K562 (cell line): ENCODE measurements around the gene UGT1A6. TPM values are rescaled to one million over a fixed set of nuclear protein-coding genes. Genes with fewer than 3 reads are reported as not detected.

Experiments used
- ATAC-seq: fragments of 200-7000 bp; cut with Tn5 transposase; 3 replicates; pipeline ENCODE4 v1.9.1; 2020; ENCODE audit warnings: moderate library complexity
- BruUV-seq: library from RNA; stranded (reverse); fragments of 400-500 nt; replicated peaks from 2 replicates; lab custom pipeline; 2021; lab: Mats Ljungman, UMichigan
- CTCF ChIA-PET: fragments of 300-600 bp; formaldehyde crosslinking; extraction: SDS; loops from one replicate; lab custom pipeline; 2021; ENCODE audit warnings: low intra/inter-chr PET ratio; lab: Yijun Ruan, JAX
- POLR2A ChIA-PET: fragments of 300-600, 350-650 bp; sonication (Branson Sonifier 250); formaldehyde crosslinking; extraction: SDS; loops from one replicate; lab custom pipeline; 2021; ENCODE audit warnings: antibody characterized with exemption, inconsistent platforms; lab: Yijun Ruan, JAX
- DNase-seq, 4 experiments: peaks; one replicate each; pipeline versions ENCODE4 v3.0.0 to v3.0.0-alpha.2; 2011 to 2018; ENCODE audit warnings: low spot score in 3 of 4, mixed read lengths in 3 of 4; ENCODE audit errors: extremely low read depth in 1 of 4
- FAIRE-seq: peaks from 2 replicates; lab custom pipeline; 2011; peaks lifted over from hg19 to GRCh38; lab: Jason Lieb, UNC
- H2AFZ ChIP-seq: 2 replicates; pipeline ENCODE4 v1.6.0; 2011; ENCODE audit warnings: low read depth, low read length, control low read depth, inconsistent platforms
- H3K27ac ChIP-seq: fragments of 200-600 bp; 3 replicates; pipeline ENCODE4 v1.8.0; 2011; ENCODE audit warnings: low read depth, mild to moderate bottlenecking, control low read depth, inconsistent platforms, low read length, moderate library complexity, mixed read lengths; ENCODE audit errors: extremely low read depth
- H3K27me3 ChIP-seq, 2 experiments: fragments of 300-600 bp in 1 of 2; 2 replicates in 1 of 2; 3 replicates in 1 of 2; pipeline versions ENCODE4 v1.6.0 to v1.8.0; 2011; ENCODE audit warnings: inconsistent platforms in 2 of 2, low read length in 2 of 2, mild to moderate bottlenecking in 1 of 2, mixed read lengths in 1 of 2, moderate library complexity in 1 of 2; ENCODE audit not compliant: control insufficient read depth in 2 of 2, insufficient read depth in 2 of 2
- H3K36me3 ChIP-seq: fragments of 300-600 bp; 3 replicates; pipeline ENCODE4 v1.8.0; 2011; ENCODE audit warnings: mild to moderate bottlenecking, low read length, inconsistent platforms; ENCODE audit not compliant: control insufficient read depth, insufficient read depth
- H3K4me1 ChIP-seq, 2 experiments: fragments of 200-600 bp in 1 of 2; replicated peaks in 1 of 2; 2 replicates in 1 of 2; 3 replicates in 1 of 2; pipeline versions ENCODE4 v1.5.1 to v1.8.0; 2011; ENCODE audit warnings: inconsistent platforms in 2 of 2, low read length in 2 of 2, mild to moderate bottlenecking in 1 of 2, mixed read lengths in 1 of 2, moderate library complexity in 1 of 2; ENCODE audit not compliant: control insufficient read depth in 2 of 2, insufficient read depth in 2 of 2
- H3K4me2 ChIP-seq: 2 replicates; pipeline ENCODE4 v1.6.1; 2011; ENCODE audit warnings: low read length, control low read depth, inconsistent platforms, mixed read lengths; ENCODE audit not compliant: insufficient read depth
- H3K4me3 ChIP-seq: fragments of 200-600 bp; sonication (generic), shearing (Covaris generic); 2 replicates; pipeline ENCODE4 v1.5.1; 2016; ENCODE audit warnings: control low read depth, inconsistent platforms
- H3K79me2 ChIP-seq: fragments of 200-600 bp; 3 replicates; pipeline ENCODE4 v1.8.0; 2011; ENCODE audit warnings: low read length, inconsistent platforms; ENCODE audit not compliant: control insufficient read depth, insufficient read depth
- H3K9ac ChIP-seq, 2 experiments: 2 replicates each; pipeline versions ENCODE4 v1.6.0 to v1.6.1; 2011; ENCODE audit warnings: low read depth in 2 of 2, low read length in 2 of 2, control low read depth in 1 of 2, inconsistent platforms in 1 of 2, mild to moderate bottlenecking in 1 of 2, mixed read lengths in 1 of 2; ENCODE audit not compliant: insufficient read depth in 1 of 2
- H3K9me1 ChIP-seq: one replicate; pipeline ENCODE4 v1.6.0; 2011; ENCODE audit warnings: inconsistent platforms, mild to moderate bottlenecking, low read length, moderate library complexity; ENCODE audit not compliant: control insufficient read depth, insufficient read depth
- H3K9me3 ChIP-seq: replicated peaks from 2 replicates; pipeline ENCODE4 v1.5.1; 2011; ENCODE audit warnings: low read depth, low read length, inconsistent platforms; ENCODE audit not compliant: control insufficient read depth, insufficient read depth
- H4K20me1 ChIP-seq: replicated peaks from 2 replicates; pipeline ENCODE4 v1.6.1; 2011; ENCODE audit warnings: low read length, inconsistent platforms, mixed read lengths; ENCODE audit not compliant: control insufficient read depth, insufficient read depth
- FOS ChIP-seq: IDR thresholded peaks from 3 replicates; pipeline ENCODE4 v1.6.1; 2011; ENCODE audit not compliant: insufficient read length; ENCODE audit errors: extremely low read depth
- NUFIP1 ChIP-seq: fragments of 450-650 bp; IDR thresholded peaks from 2 replicates; pipeline ENCODE4 v1.6.1; 2018; ENCODE audit not compliant: partially characterized antibody
- SIX5 ChIP-seq, 2 experiments: IDR thresholded peaks; 2 replicates each; pipeline ENCODE4 v1.6.1; 2011; ENCODE audit warnings: low read length in 2 of 2, borderline replicate concordance in 1 of 2, low read depth in 1 of 2, mild to moderate bottlenecking in 1 of 2, moderate library complexity in 1 of 2; ENCODE audit not compliant: insufficient read depth in 1 of 2
- SRSF3 ChIP-seq: fragments of 200-400 bp; formaldehyde crosslinking; IDR thresholded peaks from 2 replicates; pipeline ENCODE4 v1.6.1; 2016; ENCODE audit warnings: mild to moderate bottlenecking, low read length, moderate library complexity; ENCODE audit not compliant: insufficient read depth
- TSHZ1 ChIP-seq: fragments of 250-450 bp; sonication (Bioruptor Pico); IDR thresholded peaks from 2 replicates; pipeline ENCODE4 v1.4.0; 2020; ENCODE audit warnings: mild to moderate bottlenecking, moderate library complexity
- ZFP36 ChIP-seq: fragments of 150-350 bp; IDR thresholded peaks from 2 replicates; pipeline ENCODE4 v1.6.1; 2018; ENCODE audit warnings: low read length, low read depth; ENCODE audit not compliant: partially characterized antibody
- WGBS: fragments of 100-300 bp; shearing (Covaris generic); methylation state at CpG from one replicate; pipeline ENCODE4 v1.1.6; 2016; ENCODE audit warnings: low coverage, mixed read lengths; ENCODE audit not compliant: insufficient coverage; ENCODE audit errors: missing lambda C conversion rate; 5-methylcytosine and 5-hydroxymethylcytosine counted together
- in situ Hi-C: fragments of 300-500 bp; cut with MboI; formaldehyde crosslinking; loops from 4 replicates; pipeline ENCODE4 v1.15.0; 2018; ENCODE audit warnings: inconsistent platforms, mixed read lengths
- intact Hi-C: fragments of 100-400 bp; cut with micrococcal nuclease; formaldehyde crosslinking; loops from 2 replicates; pipeline ENCODE4 v1.14.2; 2022
- polyA plus RNA-seq, 8 experiments: library from polyadenylated mRNA; depleted of rRNA in 4 of 8; stranded (reverse) in 5 of 8; unstranded in 3 of 8; fragments of >200 nt; fragmentation: Nextera tagmentation in 2 of 8; fragmentation: Illumina TruSeq in 1 of 8; extraction: Ambion mirVana in 2 of 8; extraction: Trizol in 1 of 8; gene quantifications; 2 replicates each; pipeline versions ENCODE4 v1.2.1 to v1.2.3, GENCODE V29; 2011 to 2014; ENCODE audit warnings: inconsistent platforms in 1 of 8, missing spikeins in 1 of 8
- total RNA-seq, 7 experiments: library from RNA; depleted of rRNA in 6 of 7; stranded (reverse); fragments of >200 nt in 6 of 7; fragmentation: Illumina TruSeq in 2 of 7; extraction: Trizol in 2 of 7; gene quantifications; 2 replicates each; pipeline versions ENCODE4 v1.2.1 to v1.2.3, GENCODE V29; 2011 to 2021; ENCODE audit warnings: low replicate concordance in 1 of 7
- TF ChIP-seq, protein P1 (sequence below): fragments of 450-650 bp; formaldehyde crosslinking; IDR thresholded peaks from 2 replicates; pipeline ENCODE4 v1.4.0; 2020; ENCODE audit warnings: mild to moderate bottlenecking, moderate library complexity
- TF ChIP-seq, protein P2 (sequence below): sonication (generic); formaldehyde crosslinking; IDR thresholded peaks from 2 replicates; pipeline ENCODE4 v1.8.0; 2023; ENCODE audit warnings: missing genetic modification reagents, mild to moderate bottlenecking, borderline replicate concordance

Gene UGT1A6
- total and polyA plus RNA-seq, 9 of the 15 experiments (the other 6 are each of a cell fraction or from before 2014, with no cell fraction given), result not detected

DNA sequence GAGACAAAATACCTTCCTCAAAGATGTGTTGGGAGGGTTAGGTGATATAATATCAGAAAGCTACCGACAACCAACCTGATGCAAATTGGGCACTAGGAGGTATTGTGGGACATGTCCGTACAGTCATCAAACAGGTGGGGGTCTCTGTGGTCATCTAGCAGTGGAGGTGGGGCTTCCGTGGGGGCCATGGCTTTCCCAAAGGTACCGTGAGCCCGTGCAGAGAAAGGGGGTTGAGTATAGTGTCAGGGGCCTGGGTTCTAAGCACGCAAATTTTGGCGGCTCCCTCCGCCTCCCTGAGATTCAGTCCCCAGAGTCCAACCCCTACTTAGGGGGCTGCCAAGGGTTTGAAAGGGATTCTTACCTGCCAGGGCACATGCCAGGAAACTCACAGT, 129.0 kb downstream of the UGT1A6 start:
- H3K9me3 ChIP-seq, result no peaks in the 10 kb centered on the region
- no peak for ATAC-seq
- in situ Hi-C loops, result no loop called here
- TF ChIP-seq SRSF3 (no peak), FOS (no peak), ZFP36 (no peak), TSHZ1 (CRISPR knock-in tag) (no peak), NUFIP1 (no peak), SIX5 (IDR thresholded peaks at IDR 0.05; ENCODE audit: borderline replicate concordance in 1 of 2, insufficient read depth in 1 of 2, low read depth in 1 of 2, low read length in 2 of 2) (no peak)
- TF ChIP-seq, protein P1, sequence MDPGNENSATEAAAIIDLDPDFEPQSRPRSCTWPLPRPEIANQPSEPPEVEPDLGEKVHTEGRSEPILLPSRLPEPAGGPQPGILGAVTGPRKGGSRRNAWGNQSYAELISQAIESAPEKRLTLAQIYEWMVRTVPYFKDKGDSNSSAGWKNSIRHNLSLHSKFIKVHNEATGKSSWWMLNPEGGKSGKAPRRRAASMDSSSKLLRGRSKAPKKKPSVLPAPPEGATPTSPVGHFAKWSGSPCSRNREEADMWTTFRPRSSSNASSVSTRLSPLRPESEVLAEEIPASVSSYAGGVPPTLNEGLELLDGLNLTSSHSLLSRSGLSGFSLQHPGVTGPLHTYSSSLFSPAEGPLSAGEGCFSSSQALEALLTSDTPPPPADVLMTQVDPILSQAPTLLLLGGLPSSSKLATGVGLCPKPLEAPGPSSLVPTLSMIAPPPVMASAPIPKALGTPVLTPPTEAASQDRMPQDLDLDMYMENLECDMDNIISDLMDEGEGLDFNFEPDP (CRISPR knock-in tag), result no peak
- TF ChIP-seq, protein P2, sequence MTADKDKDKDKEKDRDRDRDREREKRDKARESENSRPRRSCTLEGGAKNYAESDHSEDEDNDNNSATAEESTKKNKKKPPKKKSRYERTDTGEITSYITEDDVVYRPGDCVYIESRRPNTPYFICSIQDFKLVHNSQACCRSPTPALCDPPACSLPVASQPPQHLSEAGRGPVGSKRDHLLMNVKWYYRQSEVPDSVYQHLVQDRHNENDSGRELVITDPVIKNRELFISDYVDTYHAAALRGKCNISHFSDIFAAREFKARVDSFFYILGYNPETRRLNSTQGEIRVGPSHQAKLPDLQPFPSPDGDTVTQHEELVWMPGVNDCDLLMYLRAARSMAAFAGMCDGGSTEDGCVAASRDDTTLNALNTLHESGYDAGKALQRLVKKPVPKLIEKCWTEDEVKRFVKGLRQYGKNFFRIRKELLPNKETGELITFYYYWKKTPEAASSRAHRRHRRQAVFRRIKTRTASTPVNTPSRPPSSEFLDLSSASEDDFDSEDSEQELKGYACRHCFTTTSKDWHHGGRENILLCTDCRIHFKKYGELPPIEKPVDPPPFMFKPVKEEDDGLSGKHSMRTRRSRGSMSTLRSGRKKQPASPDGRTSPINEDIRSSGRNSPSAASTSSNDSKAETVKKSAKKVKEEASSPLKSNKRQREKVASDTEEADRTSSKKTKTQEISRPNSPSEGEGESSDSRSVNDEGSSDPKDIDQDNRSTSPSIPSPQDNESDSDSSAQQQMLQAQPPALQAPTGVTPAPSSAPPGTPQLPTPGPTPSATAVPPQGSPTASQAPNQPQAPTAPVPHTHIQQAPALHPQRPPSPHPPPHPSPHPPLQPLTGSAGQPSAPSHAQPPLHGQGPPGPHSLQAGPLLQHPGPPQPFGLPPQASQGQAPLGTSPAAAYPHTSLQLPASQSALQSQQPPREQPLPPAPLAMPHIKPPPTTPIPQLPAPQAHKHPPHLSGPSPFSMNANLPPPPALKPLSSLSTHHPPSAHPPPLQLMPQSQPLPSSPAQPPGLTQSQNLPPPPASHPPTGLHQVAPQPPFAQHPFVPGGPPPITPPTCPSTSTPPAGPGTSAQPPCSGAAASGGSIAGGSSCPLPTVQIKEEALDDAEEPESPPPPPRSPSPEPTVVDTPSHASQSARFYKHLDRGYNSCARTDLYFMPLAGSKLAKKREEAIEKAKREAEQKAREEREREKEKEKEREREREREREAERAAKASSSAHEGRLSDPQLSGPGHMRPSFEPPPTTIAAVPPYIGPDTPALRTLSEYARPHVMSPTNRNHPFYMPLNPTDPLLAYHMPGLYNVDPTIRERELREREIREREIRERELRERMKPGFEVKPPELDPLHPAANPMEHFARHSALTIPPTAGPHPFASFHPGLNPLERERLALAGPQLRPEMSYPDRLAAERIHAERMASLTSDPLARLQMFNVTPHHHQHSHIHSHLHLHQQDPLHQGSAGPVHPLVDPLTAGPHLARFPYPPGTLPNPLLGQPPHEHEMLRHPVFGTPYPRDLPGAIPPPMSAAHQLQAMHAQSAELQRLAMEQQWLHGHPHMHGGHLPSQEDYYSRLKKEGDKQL, result no peak
- no peaks in the 10 kb centered on the region for H3K79me2 ChIP-seq
- H3K4me1 ChIP-seq, result no peaks in the 10 kb centered on the region; a peak in 1 of 5 replicates
- ChIA-PET CTCF (no interaction called here), POLR2A (interaction anchor here (1.5 kb wide), 1 partner anchor 11 kb away, joined by 6 read pairs; no protein-coding TSS in a partner anchor)
- H3K4me3 ChIP-seq, result no peak overlapping the region
- 3% methylated on average over 8 of the region's 8 CpGs for WGBS
- H3K9ac ChIP-seq, result no peak overlapping the region
- no peaks in the 10 kb centered on the region for H3K36me3 ChIP-seq
- intact Hi-C loops, result no loop called here
- H3K27me3 ChIP-seq, result peaks cover 2 to 59% of the 10 kb centered on the region in 2 experiments; a peak in 3 of 5 replicates
- BruUV-seq, result no TSS peak
- DNase-seq, result no peak
- no peaks in the 10 kb centered on the region; the same call in 1 of the 2 replicates for H4K20me1 ChIP-seq
- H3K9me1 ChIP-seq, result no peaks in the 10 kb centered on the region
- no peak overlapping the region for H3K4me2 ChIP-seq
- H2AFZ ChIP-seq, result no peak overlapping the region
- no peak overlapping the region for H3K27ac ChIP-seq
- FAIRE-seq, result no peak
